Pancreas (tissue), 10 donors: ENCODE results near the gene LCN10. TPM values are rescaled to one million over a fixed set of nuclear protein-coding genes. Genes with fewer than 3 reads are reported as not detected.
A peak's percentile ranks its signal among the peaks of the same experiment; 100 is the strongest.

ENCODE experiments used
- ATAC-seq, 4 donors: fragments of 200-7000 bp; cut with Tn5 transposase; one replicate each; pipeline versions ENCODE4 v1.8.0 to v1.9.1; 2020; ENCODE audit warnings: mild to moderate bottlenecking in 4 of 4, moderate library complexity in 4 of 4
- DNase-seq, 6 donors: peaks; one replicate each; pipeline ENCODE4 v3.0.0-alpha.2; 2020
- FAIRE-seq: peaks from 2 replicates; lab custom pipeline; 2012; peaks lifted over from hg19 to GRCh38; lab: Jason Lieb, UNC
- H3K27ac ChIP-seq, 4 donors: fragments of 200-600 bp; sonication (generic); 1 replicate in 3 of 4; 2 replicates in 1 of 4; pipeline versions ENCODE4 v1.5.0 to v1.8.0; 2020
- H3K27me3 ChIP-seq, 4 donors: fragments of 200-600 bp; one replicate each; pipeline ENCODE4 v1.8.0; 2021
- H3K36me3 ChIP-seq, 3 donors: fragments of 200-600 bp; sonication (generic) in 1 of 3; one replicate each; pipeline versions ENCODE4 v1.5.0 to v1.8.0; 2020 to 2021
- H3K4me1 ChIP-seq, 3 donors: fragments of 200-600 bp; one replicate each; pipeline ENCODE4 v1.8.0; 2021
- H3K4me3 ChIP-seq, 4 donors: fragments of 200-600 bp; sonication (generic) in 2 of 4; one replicate each; pipeline versions ENCODE4 v1.5.0 to v1.8.0; 2020 to 2021
- H3K9me3 ChIP-seq, 4 donors: fragments of 200-600 bp; one replicate each; pipeline ENCODE4 v1.8.0; 2021
- WGBS, 2 donors: extraction: QIAGEN DNeasy Blood & Tissue Kit; methylation state at CpG; one replicate each; pipeline ENCODE4 v1.1.7; 2013; 5-methylcytosine and 5-hydroxymethylcytosine counted together
- intact Hi-C, 3 donors: fragments of 100-400 bp; cut with DNase I; formaldehyde crosslinking; loops; one replicate each; pipeline versions ENCODE4 v1.11.1 to v1.14.2; 2022
- polyA plus RNA-seq, 2 donors: library from polyadenylated mRNA; stranded (reverse); fragments of 200-250 nt; gene quantifications; one replicate each; pipeline ENCODE4 v1.2.3, GENCODE V29; 2013
- total RNA-seq, 6 donors: library from RNA; stranded (reverse); fragmentation: NEBNext Ultra II Directional in 4 of 6; extraction: Animal tissue kit (Norgen Biotek cat#: 25700) in 4 of 6; gene quantifications; one replicate each; pipeline versions ENCODE4 v1.2.1 to v1.2.4, GENCODE V29; 2021 to 2023
- TF ChIP-seq, protein P1 (sequence below), 4 donors: fragments of 200-600 bp; sonication (generic) in 3 of 4; IDR thresholded peaks; one replicate each; pipeline versions ENCODE4 v1.5.0 to v1.8.0; 2021; ENCODE audit warnings: antibody characterized with exemption in 4 of 4
- donor health status: healthy with polysubstance abuse.
- donor health status: DM: no; HTN: no; CAD: no; lungs with moderate emphysema.
- donor health status: DM: no; HTN: no; CAD: no.
- donor health status: control.
- donor health status: control.
- donor health status: Bipolar disorder and iron deficiency.
- donor health status: DM: yes; HTN: yes; CAD: no.
- donor health status: DM: no; HTN: no; CAD: no.
- donor health status: DM: no; HTN: no; CAD: no.
- donor health status: DM: yes; HTN: yes; CAD: no.

The LCN10 gene
- total and polyA plus RNA-seq, 8 donors: 0.16 to 54.0 (median 1.6) TPM

DNA sequence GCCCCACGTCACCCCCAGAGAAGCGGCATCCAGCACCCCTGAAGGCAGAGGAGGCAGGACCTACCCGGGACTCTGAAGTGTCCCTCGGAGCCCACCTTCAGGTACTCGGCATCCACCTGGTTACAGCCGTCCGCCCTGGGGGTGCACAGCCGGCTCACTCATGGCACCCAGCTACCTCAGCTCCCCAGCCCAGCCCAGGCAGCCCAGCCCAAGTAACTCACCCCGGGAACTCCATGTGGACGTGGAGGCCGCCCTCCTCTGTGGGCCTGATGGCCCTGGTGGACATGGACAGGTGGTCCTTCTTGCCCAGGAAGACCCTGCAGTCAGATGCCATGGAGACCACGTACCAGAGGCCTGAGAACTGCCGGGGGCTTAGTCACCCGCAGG, 20.9 kb upstream of the LCN10 start:
- Histone ChIP-seq H3K27me3 (no peaks in the 10 kb centered on the region), H3K9me3 (no peaks in the 10 kb centered on the region), H3K27ac (no peak overlapping the region), H3K4me3 (no peak overlapping the region), H3K4me1 (no peaks in the 10 kb centered on the region), H3K36me3 (no peaks in the 10 kb centered on the region)
- ATAC-seq: no peak
- intact Hi-C loops: no loop called here
- FAIRE-seq: no peak
- WGBS, 2 donors: 81% methylated on average over 13 to 14 of the region's 14 CpGs
- DNase-seq: peak in 1 of 6 donors; percentile 44
- TF ChIP-seq, protein P1, sequence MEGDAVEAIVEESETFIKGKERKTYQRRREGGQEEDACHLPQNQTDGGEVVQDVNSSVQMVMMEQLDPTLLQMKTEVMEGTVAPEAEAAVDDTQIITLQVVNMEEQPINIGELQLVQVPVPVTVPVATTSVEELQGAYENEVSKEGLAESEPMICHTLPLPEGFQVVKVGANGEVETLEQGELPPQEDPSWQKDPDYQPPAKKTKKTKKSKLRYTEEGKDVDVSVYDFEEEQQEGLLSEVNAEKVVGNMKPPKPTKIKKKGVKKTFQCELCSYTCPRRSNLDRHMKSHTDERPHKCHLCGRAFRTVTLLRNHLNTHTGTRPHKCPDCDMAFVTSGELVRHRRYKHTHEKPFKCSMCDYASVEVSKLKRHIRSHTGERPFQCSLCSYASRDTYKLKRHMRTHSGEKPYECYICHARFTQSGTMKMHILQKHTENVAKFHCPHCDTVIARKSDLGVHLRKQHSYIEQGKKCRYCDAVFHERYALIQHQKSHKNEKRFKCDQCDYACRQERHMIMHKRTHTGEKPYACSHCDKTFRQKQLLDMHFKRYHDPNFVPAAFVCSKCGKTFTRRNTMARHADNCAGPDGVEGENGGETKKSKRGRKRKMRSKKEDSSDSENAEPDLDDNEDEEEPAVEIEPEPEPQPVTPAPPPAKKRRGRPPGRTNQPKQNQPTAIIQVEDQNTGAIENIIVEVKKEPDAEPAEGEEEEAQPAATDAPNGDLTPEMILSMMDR (IDR thresholded peaks at IDR 0.05): no peak

DNA sequence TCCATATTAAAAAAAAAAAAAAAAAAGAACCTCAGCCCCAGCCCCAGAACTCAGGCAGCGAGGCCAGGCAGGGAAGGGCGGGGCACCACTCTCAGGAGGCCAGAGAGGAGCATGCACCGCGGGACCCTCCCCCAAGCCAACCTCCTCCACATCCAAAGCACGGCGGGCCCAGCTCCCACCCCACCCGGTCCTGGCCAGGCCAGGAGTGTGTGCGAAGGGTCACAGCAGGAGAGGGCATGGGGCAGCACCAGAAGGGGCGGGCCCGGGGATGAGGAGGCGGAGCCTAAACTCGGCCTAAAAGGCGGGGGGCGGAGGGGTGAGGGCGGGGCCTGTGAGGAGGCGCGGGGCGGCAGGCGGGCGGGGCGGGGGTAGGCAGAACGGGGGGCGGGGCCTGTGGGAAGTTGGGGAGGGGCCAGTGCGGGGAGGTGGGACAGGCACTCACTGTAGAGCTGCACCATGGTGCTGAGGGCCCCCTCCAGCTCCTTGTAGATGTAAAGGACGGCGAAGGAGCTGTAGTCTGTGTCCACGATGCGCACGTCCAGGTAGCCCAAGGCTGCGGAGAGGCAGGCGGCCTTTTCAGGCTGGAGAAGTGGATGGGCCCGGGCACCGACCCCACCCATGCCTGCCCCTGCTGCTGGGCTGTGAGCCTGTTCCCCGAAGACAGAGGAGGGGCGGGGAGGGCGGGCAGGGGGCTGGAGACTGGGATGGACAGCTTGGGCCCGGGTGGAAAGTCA, 20.3 kb upstream of the LCN10 start:
- DNase-seq (peak in 2 of 6 donors; percentile 55 to 58), FAIRE-seq (no peak), ATAC-seq (peak in 1 of 4 donors; percentile 40)
- Histone ChIP-seq H3K27me3 (no peaks in the 10 kb centered on the region), H3K4me3 (no peak overlapping the region), H3K36me3 (no peaks in the 10 kb centered on the region), H3K4me1 (no peaks in the 10 kb centered on the region), H3K27ac (no peak overlapping the region), H3K9me3 (no peaks in the 10 kb centered on the region)
- 29 to 36% methylated on average over 25 to 36 of the region's 37 CpGs for WGBS, 2 donors
- TF ChIP-seq, protein P1 (IDR thresholded peaks at IDR 0.05): no peak
- intact Hi-C loops: no loop called here

- no peaks in the 10 kb centered on the region for H3K4me1 ChIP-seq
- ATAC-seq (no peak), FAIRE-seq (no peak), DNase-seq (peak in 1 of 6 donors; percentile 30)
- H3K4me3 ChIP-seq: no peak overlapping the region
- TF ChIP-seq, protein P1 (IDR thresholded peaks at IDR 0.05): no peak
- H3K27ac ChIP-seq: no peak overlapping the region
- intact Hi-C loops: no loop called here
- H3K36me3 ChIP-seq: no peaks in the 10 kb centered on the region
- WGBS, 2 donors: 68 to 86% methylated on average over 13 to 17 of the region's 17 CpGs
- H3K27me3 ChIP-seq: no peaks in the 10 kb centered on the region
- no peaks in the 10 kb centered on the region for H3K9me3 ChIP-seq
These were observed 19.5 kb upstream of the LCN10 start for GRCh38 chr9:136762221-136762691.

- 53 to 68% methylated on average over 11 to 13 of the region's 13 CpGs for WGBS, 2 donors
- ATAC-seq (no peak), DNase-seq (peak in 1 of 6 donors; percentile 34), FAIRE-seq (no peak)
- H3K4me3 ChIP-seq: no peak overlapping the region
- H3K9me3 ChIP-seq: no peaks in the 10 kb centered on the region
- intact Hi-C loops: no loop called here
- no peak overlapping the region for H3K27ac ChIP-seq
- no peaks in the 10 kb centered on the region for H3K27me3 ChIP-seq
- H3K36me3 ChIP-seq: no peaks in the 10 kb centered on the region
- no peaks in the 10 kb centered on the region for H3K4me1 ChIP-seq
- TF ChIP-seq, protein P1 (IDR thresholded peaks at IDR 0.05): no peak
These were observed 18.8 kb upstream of the LCN10 start for GRCh38 chr9:136761545-136761981.
